ENCODE data around the gene AAMDC.
"Not testable (repeated sequence)": the region's sequence is repeated elsewhere in the genome, so short reads cannot be mapped to it uniquely, and the experiment has no call there.

The AAMDC gene

GRCh38 chr11:77822126-77822525 lies 1.2 kb downstream of the AAMDC start:
- DNase-seq, result not testable (repeated sequence)

GRCh38 chr11:77823775-77824174 lies 2.8 kb downstream of the AAMDC start:
- DNase-seq, result peak; percentile 80

- no peak for DNase-seq
Measured at GRCh38 chr11:77828926-77829325, 8.0 kb downstream of the AAMDC start.

GRCh38 chr11:77833302-77833701 lies 12.4 kb downstream of the AAMDC start:
- no peak for DNase-seq

- DNase-seq, result peak; percentile 97
Measured at GRCh38 chr11:77842441-77843121, 21.6 kb downstream of the AAMDC start.

- DNase-seq, result not testable (repeated sequence)
Measured at GRCh38 chr11:77843700-77844099, 22.8 kb downstream of the AAMDC start.

- peak; percentile 94 for DNase-seq
Measured at GRCh38 chr11:77851503-77851902, 30.6 kb downstream of the AAMDC start.

GRCh38 chr11:77854838-77855237 lies 33.9 kb downstream of the AAMDC start:
- DNase-seq, result peak; percentile 59

- not testable (repeated sequence) for DNase-seq
Measured at GRCh38 chr11:77857906-77858457, 37.0 kb downstream of the AAMDC start.

GRCh38 chr11:77861444-77861843 lies 40.5 kb downstream of the AAMDC start:
- not testable (repeated sequence) for DNase-seq

GRCh38 chr11:77865805-77866204 lies 44.9 kb downstream of the AAMDC start:
- DNase-seq, result no peak

GRCh38 chr11:77866336-77866735 lies 45.4 kb downstream of the AAMDC start:
- DNase-seq, result no peak

- DNase-seq, result no peak
Measured at GRCh38 chr11:77868744-77869143, 47.8 kb downstream of the AAMDC start.

GRCh38 chr11:77871855-77872254 lies 50.9 kb downstream of the AAMDC start:
- no peak for DNase-seq

- DNase-seq, result no peak
Measured at GRCh38 chr11:77873345-77873744, 52.4 kb downstream of the AAMDC start.

GRCh38 chr11:77874206-77874605 lies 53.3 kb downstream of the AAMDC start:
- DNase-seq, result no peak

- DNase-seq, result no peak
Measured at GRCh38 chr11:77876045-77876444, 55.1 kb downstream of the AAMDC start.

GRCh38 chr11:77878247-77878646 lies 57.3 kb downstream of the AAMDC start:
- DNase-seq, result not testable (repeated sequence)

GRCh38 chr11:77879218-77879617 lies 58.3 kb downstream of the AAMDC start:
- DNase-seq, result no peak

GRCh38 chr11:77882396-77882795 lies 61.5 kb downstream of the AAMDC start:
- DNase-seq, result no peak

- no peak for DNase-seq
Measured at GRCh38 chr11:77883775-77884174, 62.8 kb downstream of the AAMDC start.

GRCh38 chr11:77884186-77884828 lies 63.4 kb downstream of the AAMDC start:
- DNase-seq, result no peak

- no peak for DNase-seq
Measured at GRCh38 chr11:77884829-77885190, 63.9 kb downstream of the AAMDC start.

GRCh38 chr11:77886401-77886800 lies 65.5 kb downstream of the AAMDC start:
- no peak for DNase-seq

Data from OCI-M1 (cell line).